Neural progenitor cell (in vitro differentiated cells): ENCODE results near the gene GTPBP3. TPM values are rescaled to one million over a fixed set of nuclear protein-coding genes. Genes with fewer than 3 reads are reported as not detected.

Experiments used
- DNase-seq: peaks from one replicate; pipeline ENCODE4 v3.0.0-alpha.2; 2016; ENCODE audit warnings: low spot score
- H2AFZ ChIP-seq: fragments of 200-600 bp; sonication (generic); replicated peaks from 2 replicates; pipeline ENCODE4 v1.6.1; 2016; ENCODE audit warnings: antibody characterized with exemption
- H3F3A ChIP-seq: fragments of 200-600 bp; sonication (generic); 2 replicates; pipeline ENCODE4 v1.6.1; 2016; ENCODE audit warnings: antibody characterized with exemption, low read depth
- H3K27ac ChIP-seq: fragments of 200-600 bp; sonication (generic); 2 replicates; pipeline ENCODE4 v1.5.1; 2016; ENCODE audit warnings: mild to moderate bottlenecking
- H3K27me3 ChIP-seq: fragments of 200-600 bp; sonication (generic); 2 replicates; pipeline ENCODE4 v1.6.1; 2016; ENCODE audit warnings: mild to moderate bottlenecking, moderate library complexity
- H3K36me3 ChIP-seq: fragments of 200-600 bp; sonication (generic); 2 replicates; pipeline ENCODE4 v1.5.1; 2016
- H3K4me1 ChIP-seq: fragments of 200-600 bp; sonication (generic); 2 replicates; pipeline ENCODE4 v1.6.1; 2016; ENCODE audit warnings: mixed run types
- H3K4me2 ChIP-seq: fragments of 200-600 bp; sonication (generic); 2 replicates; pipeline ENCODE4 v1.6.1; 2016
- H3K4me3 ChIP-seq: fragments of 200-600 bp; sonication (generic); 2 replicates; pipeline ENCODE4 v1.5.1; 2016
- H3K79me2 ChIP-seq: fragments of 200-600 bp; sonication (generic); 2 replicates; pipeline ENCODE4 v1.6.1; 2016; ENCODE audit warnings: low read depth
- H3K9ac ChIP-seq: fragments of 200-600 bp; sonication (generic); 2 replicates; pipeline ENCODE4 v1.6.1; 2016
- H3K9me3 ChIP-seq: fragments of 200-600 bp; sonication (generic); 2 replicates; pipeline ENCODE4 v1.5.1; 2016; ENCODE audit warnings: low read depth
- H4K20me1 ChIP-seq: fragments of 200-600 bp; sonication (generic); 2 replicates; pipeline ENCODE4 v1.6.1; 2016; ENCODE audit warnings: low read depth
- H3K27ac Mint-ChIP-seq: 3 replicates; pipeline ENCODE4 v1.8.0; 2021; ENCODE audit warnings: mixed read lengths
- H3K27me3 Mint-ChIP-seq: 2 replicates; pipeline ENCODE4 v1.8.0; 2022; ENCODE audit warnings: low read depth, mild to moderate bottlenecking, inconsistent platforms, moderate library complexity, mixed read lengths; ENCODE audit not compliant: insufficient read depth
- H3K36me3 Mint-ChIP-seq: 3 replicates; pipeline ENCODE4 v1.8.0; 2021; ENCODE audit warnings: mixed read lengths
- H3K4me1 Mint-ChIP-seq: 3 replicates; pipeline ENCODE4 v1.8.0; 2021; ENCODE audit warnings: mixed read lengths
- H3K4me3 Mint-ChIP-seq: 3 replicates; pipeline ENCODE4 v1.8.0; 2021; ENCODE audit warnings: mild to moderate bottlenecking, moderate library complexity, mixed read lengths
- H3K9me3 Mint-ChIP-seq: 3 replicates; pipeline ENCODE4 v1.8.0; 2020; ENCODE audit warnings: mixed read lengths
- CTCF ChIP-seq: fragments of 200-600 bp; sonication (generic); IDR thresholded peaks from 2 replicates; pipeline ENCODE4 v1.5.1; 2017; ENCODE audit warnings: antibody characterized with exemption, mild to moderate bottlenecking
- EZH2 ChIP-seq: fragments of 200-600 bp; sonication (generic); IDR thresholded peaks from 2 replicates; pipeline ENCODE4 v1.6.1; 2017; ENCODE audit warnings: antibody characterized with exemption, mild to moderate bottlenecking, moderate library complexity
- EZH2phosphoT487 ChIP-seq: fragments of 200-600 bp; sonication (generic); IDR thresholded peaks from 2 replicates; pipeline ENCODE4 v1.6.1; 2017; ENCODE audit warnings: antibody characterized with exemption
- total RNA-seq: library from RNA; depleted of rRNA; stranded (reverse); fragments of >200 nt; gene quantifications from 2 replicates; pipeline ENCODE4 v1.2.3, GENCODE V29; 2015; ENCODE audit warnings: low replicate concordance

The GTPBP3 gene
- total RNA-seq, 1 donor from 2014 or later, result 13.2 TPM

GRCh38 chr19:17326595-17326966, 10.8 kb upstream of the GTPBP3 start:
- H3K36me3 ChIP-seq, result no peaks in the 10 kb centered on the region
- Mint-ChIP-seq H3K36me3 (peaks cover 10% of the 10 kb centered on the region), H3K27ac (no peak overlapping the region), H3K4me3 (no peak overlapping the region), H3K4me1 (peaks cover 8% of the 10 kb centered on the region), H3K9me3 (no peaks in the 10 kb centered on the region), H3K27me3 (no peaks in the 10 kb centered on the region)
- H3K4me3 ChIP-seq, result no peak overlapping the region
- no peak overlapping the region for H2AFZ ChIP-seq
- H3K9ac ChIP-seq, result no peak overlapping the region
- peaks cover 50% of the 10 kb centered on the region for H3F3A ChIP-seq
- H3K4me1 ChIP-seq, result peaks cover 18% of the 10 kb centered on the region
- H3K79me2 ChIP-seq, result no peaks in the 10 kb centered on the region
- peak overlapping the region; percentile 12 for H3K4me2 ChIP-seq
- peaks cover 6% of the 10 kb centered on the region for H4K20me1 ChIP-seq
- no peaks in the 10 kb centered on the region for H3K9me3 ChIP-seq
- TF ChIP-seq CTCF (no peak), EZH2 (no peak), EZH2phosphoT487 (no peak)
- H3K27me3 ChIP-seq, result peaks cover 17% of the 10 kb centered on the region
- no peak overlapping the region for H3K27ac ChIP-seq
- peak; percentile 56 for DNase-seq

- H3K36me3 ChIP-seq, result no peaks in the 10 kb centered on the region
- H3K4me1 ChIP-seq, result peaks cover 18% of the 10 kb centered on the region
- no peak overlapping the region for H2AFZ ChIP-seq
- Mint-ChIP-seq H3K4me1 (peaks cover 8% of the 10 kb centered on the region), H3K36me3 (peaks cover 10% of the 10 kb centered on the region), H3K27me3 (no peaks in the 10 kb centered on the region), H3K27ac (no peak overlapping the region), H3K4me3 (no peak overlapping the region), H3K9me3 (no peaks in the 10 kb centered on the region)
- H3K79me2 ChIP-seq, result no peaks in the 10 kb centered on the region
- TF ChIP-seq EZH2 (no peak), CTCF (no peak), EZH2phosphoT487 (no peak)
- H4K20me1 ChIP-seq, result peaks cover 6% of the 10 kb centered on the region
- no peak for DNase-seq
- no peaks in the 10 kb centered on the region for H3K9me3 ChIP-seq
- H3F3A ChIP-seq, result peaks cover 51% of the 10 kb centered on the region
- peak overlapping the region; percentile 78 for H3K4me2 ChIP-seq
- peak overlapping the region; percentile 51 for H3K4me3 ChIP-seq
- peak overlapping the region; percentile 34 for H3K27ac ChIP-seq
- H3K9ac ChIP-seq, result no peak overlapping the region
- peaks cover 17% of the 10 kb centered on the region for H3K27me3 ChIP-seq
Observed at GRCh38 chr19:17327068-17327653, 10.2 kb upstream of the GTPBP3 start.

GRCh38 chr19:17327654-17328516, 9.5 kb upstream of the GTPBP3 start:
- no peaks in the 10 kb centered on the region for H3K36me3 ChIP-seq
- H3K4me1 ChIP-seq, result peaks cover 18% of the 10 kb centered on the region

More at GRCh38 chr19:17327654-17328516, 9.5 kb upstream of the GTPBP3 start:
- peaks cover 12% of the 10 kb centered on the region for H3K4me1 Mint-ChIP-seq
- no peaks in the 10 kb centered on the region for H3K9me3 Mint-ChIP-seq
- peak; percentile 96 for DNase-seq
- peaks cover 53% of the 10 kb centered on the region for H3F3A ChIP-seq
- no peaks in the 10 kb centered on the region for H3K79me2 ChIP-seq
- peak overlapping the region; percentile 79 for H3K4me3 Mint-ChIP-seq
- peak overlapping the region; percentile 51 for H3K4me3 ChIP-seq
- H3K9me3 ChIP-seq, result no peaks in the 10 kb centered on the region
- peak overlapping the region; percentile 78 for H3K4me2 ChIP-seq
- no peak overlapping the region for H3K27ac Mint-ChIP-seq
- TF ChIP-seq EZH2phosphoT487, result peak; percentile 41
- peak; percentile 69 for TF ChIP-seq CTCF
- no peak for TF ChIP-seq EZH2
- H3K36me3 Mint-ChIP-seq, result peaks cover 14% of the 10 kb centered on the region
- peak overlapping the region; percentile 53 for H2AFZ ChIP-seq
- H4K20me1 ChIP-seq, result peaks cover 11% of the 10 kb centered on the region
- peaks cover 17% of the 10 kb centered on the region for H3K27me3 ChIP-seq
- H3K9ac ChIP-seq, result no peak overlapping the region
- H3K27ac ChIP-seq, result peak overlapping the region; percentile 34
- H3K27me3 Mint-ChIP-seq, result peaks cover 7% of the 10 kb centered on the region
